ENCODE measurements around the gene DIS3L2. TPM values are rescaled to one million over a fixed set of nuclear protein-coding genes. Genes with fewer than 3 reads are reported as not detected.

DIS3L2 gene
- total RNA-seq, 6 experiments from 2014 or later: 18.2 to 23.6 (median 21.6) TPM

DNA sequence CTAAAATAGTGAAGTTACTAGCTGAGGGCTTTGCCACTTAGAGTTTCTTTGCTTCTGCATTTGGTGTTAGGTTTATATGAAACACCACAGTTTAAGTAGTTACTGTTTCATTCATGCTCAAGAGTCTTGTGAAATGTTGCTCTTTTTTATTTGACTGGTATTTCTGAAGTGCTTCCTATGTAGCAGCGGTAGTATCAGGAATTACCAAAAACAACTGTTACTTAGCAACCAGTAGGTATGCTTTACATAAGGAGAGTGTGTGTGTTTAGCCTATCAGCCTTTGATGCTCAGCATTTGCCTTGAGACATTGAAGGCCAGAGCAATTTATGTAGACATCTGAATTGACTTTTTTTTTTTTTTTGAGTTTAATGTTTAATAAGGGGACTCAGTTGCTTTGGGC is 3.6 kb downstream of the DIS3L2 start:
- no peak overlapping the region for H3K4me3 Mint-ChIP-seq
- peaks cover 12% of the 10 kb centered on the region for H3K9me3 Mint-ChIP-seq
- H3K4me1 Mint-ChIP-seq (ENCODE audit: low read depth): peaks cover 27% of the 10 kb centered on the region
- no peaks in the 10 kb centered on the region; the same call in 1 of the 2 replicates for H3K27me3 Mint-ChIP-seq (ENCODE audit: insufficient read depth)
- no peak for TF ChIP-seq CTCF (IDR thresholded peaks at IDR 0.05)
- H3K27ac Mint-ChIP-seq: no peak overlapping the region
- no peak for DNase-seq
- peaks cover 21% of the 10 kb centered on the region for H3K36me3 Mint-ChIP-seq (ENCODE audit: low read depth)

DNA sequence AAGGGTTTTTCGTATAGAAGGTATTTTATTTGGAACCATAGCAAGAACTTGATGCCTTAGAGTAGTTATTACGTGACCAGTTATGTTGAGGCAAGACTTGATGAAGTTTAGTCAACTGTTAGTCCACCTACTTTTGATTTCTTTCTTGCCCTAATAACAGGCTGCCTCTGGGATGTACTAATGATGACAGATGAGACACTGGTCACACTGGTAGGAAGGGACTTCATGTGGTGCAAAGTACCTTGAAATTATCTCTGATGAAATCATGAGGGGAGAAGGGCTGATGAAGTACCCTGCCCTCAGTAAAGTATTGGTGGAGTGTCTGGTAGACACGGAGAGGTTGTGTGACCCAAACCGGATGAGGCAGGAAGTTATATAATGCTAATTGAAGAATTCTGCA is 5.4 kb downstream of the DIS3L2 start:
- H3K36me3 Mint-ChIP-seq (ENCODE audit: low read depth): peaks cover 15% of the 10 kb centered on the region; the same call in 1 of the 2 replicates
- no peak overlapping the region for H3K27ac Mint-ChIP-seq
- DNase-seq: no peak
- H3K4me1 Mint-ChIP-seq (ENCODE audit: low read depth): peaks cover 19% of the 10 kb centered on the region
- H3K9me3 Mint-ChIP-seq: peaks cover 7% of the 10 kb centered on the region; the same call in 1 of the 2 replicates
- no peak for TF ChIP-seq CTCF (IDR thresholded peaks at IDR 0.05)
- H3K27me3 Mint-ChIP-seq (ENCODE audit: insufficient read depth): no peaks in the 10 kb centered on the region; the same call in 1 of the 2 replicates
- no peak overlapping the region for H3K4me3 Mint-ChIP-seq

DNA sequence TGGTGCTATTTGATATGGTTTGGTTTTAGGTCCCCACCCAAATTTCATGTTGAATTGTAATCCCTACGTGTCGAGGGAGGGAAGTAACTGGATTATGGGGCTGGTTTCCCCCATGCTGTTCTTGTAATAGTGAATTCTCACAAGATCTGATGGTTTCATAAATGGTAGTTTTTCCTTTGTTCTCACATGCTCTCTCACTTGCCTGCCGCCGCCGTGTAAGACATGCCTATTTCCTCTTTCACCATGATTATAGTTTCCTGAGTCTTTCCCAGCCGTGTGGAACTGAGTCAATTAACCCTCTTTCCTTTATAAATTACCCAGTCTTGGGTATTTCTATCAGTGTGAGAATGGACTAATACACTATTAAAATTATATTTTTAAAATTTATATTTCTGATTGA is 7.3 kb downstream of the DIS3L2 start:
- no peak for DNase-seq
- H3K9me3 Mint-ChIP-seq: no peaks in the 10 kb centered on the region
- H3K36me3 Mint-ChIP-seq (ENCODE audit: low read depth): 0 out of 2 replicates have a peak, but pooled peaks cover 7% of the 10 kb centered on the region
- TF ChIP-seq CTCF (IDR thresholded peaks at IDR 0.05): no peak
- no peak overlapping the region for H3K27ac Mint-ChIP-seq
- 0 out of 2 replicates have a peak, but pooled peaks cover 7% of the 10 kb centered on the region for H3K4me1 Mint-ChIP-seq (ENCODE audit: low read depth)
- no peak overlapping the region for H3K4me3 Mint-ChIP-seq
- no peaks in the 10 kb centered on the region for H3K27me3 Mint-ChIP-seq (ENCODE audit: insufficient read depth)

DNA sequence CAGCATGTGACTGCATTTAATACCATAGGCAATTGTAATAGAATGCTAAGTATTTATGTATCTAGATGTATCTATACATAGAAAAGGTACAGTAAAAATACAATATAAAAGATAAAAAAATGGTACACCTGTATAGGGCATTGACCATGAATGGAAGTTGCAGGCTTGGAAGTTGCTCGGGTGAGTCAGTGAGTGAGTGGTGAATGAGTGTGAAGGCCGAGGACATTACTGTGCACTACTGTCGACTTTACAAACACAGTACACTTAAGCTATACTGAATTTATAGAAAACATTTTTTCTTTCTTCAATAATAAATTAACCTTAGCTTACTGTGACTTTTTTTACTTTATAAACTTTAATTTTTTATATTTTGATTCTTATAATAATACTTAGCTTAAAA is 8.9 kb downstream of the DIS3L2 start:
- H3K4me1 Mint-ChIP-seq (ENCODE audit: low read depth): no peaks in the 10 kb centered on the region
- H3K36me3 Mint-ChIP-seq (ENCODE audit: low read depth): 0 out of 2 replicates have a peak, but pooled peaks cover 7% of the 10 kb centered on the region
- H3K27ac Mint-ChIP-seq: no peak overlapping the region
- no peak overlapping the region for H3K4me3 Mint-ChIP-seq
- no peaks in the 10 kb centered on the region for H3K9me3 Mint-ChIP-seq
- no peaks in the 10 kb centered on the region for H3K27me3 Mint-ChIP-seq (ENCODE audit: insufficient read depth)
- no peak for DNase-seq
- no peak for TF ChIP-seq CTCF (IDR thresholded peaks at IDR 0.05)

GRCh38 chr2:231975001-231975400 is 13.5 kb downstream of the DIS3L2 start:
- Mint-ChIP-seq H3K27me3 (ENCODE audit: insufficient read depth) (no peaks in the 10 kb centered on the region), H3K4me3 (no peak overlapping the region), H3K9me3 (no peaks in the 10 kb centered on the region), H3K4me1 (ENCODE audit: low read depth) (no peaks in the 10 kb centered on the region), H3K36me3 (ENCODE audit: low read depth) (no peaks in the 10 kb centered on the region), H3K27ac (no peak overlapping the region)
- no peak for TF ChIP-seq CTCF (IDR thresholded peaks at IDR 0.05)
- no peak for DNase-seq

- no peak for DNase-seq
- Mint-ChIP-seq H3K27me3 (ENCODE audit: insufficient read depth) (no peaks in the 10 kb centered on the region), H3K4me3 (no peak overlapping the region), H3K9me3 (no peaks in the 10 kb centered on the region), H3K27ac (no peak overlapping the region), H3K4me1 (ENCODE audit: low read depth) (no peaks in the 10 kb centered on the region), H3K36me3 (ENCODE audit: low read depth) (no peaks in the 10 kb centered on the region)
- TF ChIP-seq CTCF (IDR thresholded peaks at IDR 0.05): no peak
These were observed 15.9 kb downstream of the DIS3L2 start for GRCh38 chr2:231977430-231977829.
